Measurements from ENCODE around the gene CCDC28B. TPM values are rescaled to one million over a fixed set of nuclear protein-coding genes. Genes with fewer than 3 reads are reported as not detected.

The CCDC28B gene
- total RNA-seq, 2 experiments from 2014 or later = 28.3 to 53.4 TPM

DNA sequence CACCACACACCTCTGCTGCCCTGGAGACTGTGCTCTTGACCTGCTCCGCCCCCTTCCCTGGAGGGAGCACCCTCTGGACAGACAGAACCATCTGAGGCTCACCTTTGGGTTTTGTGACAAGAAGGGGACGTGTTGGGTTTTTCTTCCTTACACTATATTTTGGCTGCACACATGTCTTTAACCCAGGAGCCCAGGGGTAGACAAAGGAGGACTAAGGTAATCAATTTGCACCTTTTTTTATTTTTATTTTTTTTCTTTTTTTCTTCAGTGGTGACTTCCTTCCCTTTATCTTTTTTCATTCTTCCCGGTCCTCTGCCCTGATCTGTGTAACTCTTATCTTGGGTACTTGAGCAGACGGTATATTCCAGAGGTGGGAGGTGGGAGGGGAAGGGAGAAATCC lies 29.4 kb upstream of the CCDC28B start:
- H3K4me3 ChIP-seq (ENCODE audit: low read depth, low read length, poor library complexity, severe bottlenecking) = no peak overlapping the region
- no peaks in the 10 kb centered on the region for H3K79me2 ChIP-seq (ENCODE audit: insufficient read depth, low read depth, low read length)
- CTCF ChIA-PET (ENCODE audit: unreplicated experiment) = no interaction called here
- H3K4me1 ChIP-seq (ENCODE audit: insufficient read depth, low read length, poor library complexity, severe bottlenecking) = peaks cover 9% of the 10 kb centered on the region
- no peaks in the 10 kb centered on the region for H3K9me3 ChIP-seq (ENCODE audit: low read length)
- intact Hi-C loops (cut with micrococcal nuclease; ENCODE audit: unreplicated experiment) = no loop called here
- H4K20me1 ChIP-seq (ENCODE audit: insufficient read depth, low read length) = no peaks in the 10 kb centered on the region
- no peak overlapping the region for H3K27ac ChIP-seq (ENCODE audit: low read depth, low read length, poor library complexity, severe bottlenecking)
- POLR2A ChIA-PET = interaction anchor here (0.9 kb wide), 1 partner anchor 17 kb away, joined by 3 read pairs; no protein-coding TSS in a partner anchor
- BruUV-seq (replicated peaks) = no TSS peak
- no peak for TF ChIP-seq EZH2phosphoT487 (IDR thresholded peaks at IDR 0.05; ENCODE audit: borderline replicate concordance, low read depth, low read length)
- TF ChIP-seq, protein P1, sequence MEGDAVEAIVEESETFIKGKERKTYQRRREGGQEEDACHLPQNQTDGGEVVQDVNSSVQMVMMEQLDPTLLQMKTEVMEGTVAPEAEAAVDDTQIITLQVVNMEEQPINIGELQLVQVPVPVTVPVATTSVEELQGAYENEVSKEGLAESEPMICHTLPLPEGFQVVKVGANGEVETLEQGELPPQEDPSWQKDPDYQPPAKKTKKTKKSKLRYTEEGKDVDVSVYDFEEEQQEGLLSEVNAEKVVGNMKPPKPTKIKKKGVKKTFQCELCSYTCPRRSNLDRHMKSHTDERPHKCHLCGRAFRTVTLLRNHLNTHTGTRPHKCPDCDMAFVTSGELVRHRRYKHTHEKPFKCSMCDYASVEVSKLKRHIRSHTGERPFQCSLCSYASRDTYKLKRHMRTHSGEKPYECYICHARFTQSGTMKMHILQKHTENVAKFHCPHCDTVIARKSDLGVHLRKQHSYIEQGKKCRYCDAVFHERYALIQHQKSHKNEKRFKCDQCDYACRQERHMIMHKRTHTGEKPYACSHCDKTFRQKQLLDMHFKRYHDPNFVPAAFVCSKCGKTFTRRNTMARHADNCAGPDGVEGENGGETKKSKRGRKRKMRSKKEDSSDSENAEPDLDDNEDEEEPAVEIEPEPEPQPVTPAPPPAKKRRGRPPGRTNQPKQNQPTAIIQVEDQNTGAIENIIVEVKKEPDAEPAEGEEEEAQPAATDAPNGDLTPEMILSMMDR (conservative IDR thresholded peaks at IDR 0.05; ENCODE audit: low read length) = no peak
- no peak overlapping the region for H2AFZ ChIP-seq (ENCODE audit: low read length)
- no peaks in the 10 kb centered on the region for H3K9me2 ChIP-seq (ENCODE audit: insufficient read depth, low read length)
- H3K36me3 ChIP-seq (ENCODE audit: insufficient read depth, low read length) = peaks cover 86% of the 10 kb centered on the region
- DNase-seq (ENCODE audit: low spot score) = no peak
- no peak overlapping the region for H3K4me2 ChIP-seq (ENCODE audit: low read length)

DNA sequence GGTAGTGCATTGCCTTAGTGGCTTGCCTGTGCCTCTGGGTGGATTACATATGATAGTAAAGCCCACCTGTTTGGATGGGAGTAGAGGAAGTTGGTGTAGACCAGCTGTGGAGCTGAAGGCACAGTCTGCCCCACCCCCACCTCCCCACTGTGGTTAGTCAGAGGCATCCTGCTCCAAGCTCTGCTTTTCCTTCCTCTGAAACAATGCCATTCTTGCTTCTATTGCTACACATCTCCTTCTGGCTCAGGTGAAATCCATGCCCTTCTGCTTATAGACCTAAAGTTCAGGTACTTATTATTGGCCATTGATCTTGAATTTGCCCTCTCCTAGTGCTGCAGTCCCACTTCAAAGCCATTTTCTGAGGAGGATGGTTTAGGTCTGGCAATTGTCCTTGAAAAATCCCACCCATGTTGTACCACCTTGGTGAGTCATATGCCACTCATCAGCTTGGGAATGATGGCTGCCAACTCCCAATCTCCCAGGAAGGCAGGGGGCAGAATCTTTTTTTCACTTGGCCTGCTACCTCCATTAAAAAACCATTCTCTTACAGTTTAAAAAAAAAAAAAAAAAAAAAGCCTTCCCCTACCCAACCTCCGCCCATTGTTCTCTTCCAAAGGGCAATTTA lies 27.7 kb upstream of the CCDC28B start:
- TF ChIP-seq EZH2phosphoT487 (IDR thresholded peaks at IDR 0.05; ENCODE audit: borderline replicate concordance, low read depth, low read length) = no peak
- TF ChIP-seq, protein P1 (conservative IDR thresholded peaks at IDR 0.05; ENCODE audit: low read length) = no peak
- Histone ChIP-seq H3K4me3 (ENCODE audit: low read depth, low read length, poor library complexity, severe bottlenecking) (no peak overlapping the region), H3K27ac (ENCODE audit: low read depth, low read length, poor library complexity, severe bottlenecking) (no peak overlapping the region), H3K4me1 (ENCODE audit: insufficient read depth, low read length, poor library complexity, severe bottlenecking) (peaks cover 9% of the 10 kb centered on the region), H3K79me2 (ENCODE audit: insufficient read depth, low read depth, low read length) (no peaks in the 10 kb centered on the region), H3K4me2 (ENCODE audit: low read length) (no peak overlapping the region), H2AFZ (ENCODE audit: low read length) (no peak overlapping the region), H3K36me3 (ENCODE audit: insufficient read depth, low read length) (peaks cover 73% of the 10 kb centered on the region), H4K20me1 (ENCODE audit: insufficient read depth, low read length) (no peaks in the 10 kb centered on the region), H3K9me2 (ENCODE audit: insufficient read depth, low read length) (no peaks in the 10 kb centered on the region), H3K9me3 (ENCODE audit: low read length) (no peaks in the 10 kb centered on the region)
- CTCF ChIA-PET (ENCODE audit: unreplicated experiment) = no interaction called here
- intact Hi-C loops (cut with micrococcal nuclease; ENCODE audit: unreplicated experiment) = no loop called here
- POLR2A ChIA-PET = interaction anchor here (0.6 to 1.0 kb wide), 2 partner anchors 13 to 674 kb away, joined by 3 to 4 read pairs; no protein-coding TSS in a partner anchor
- DNase-seq (ENCODE audit: low spot score) = peak; percentile 43
- no TSS peak for BruUV-seq (replicated peaks)
